K562 (cell line): ENCODE measurements around the gene C1orf56. TPM values are rescaled to one million over a fixed set of nuclear protein-coding genes. Genes with fewer than 3 reads are reported as not detected.

Source experiments
- ARNT ChIP-seq, 2 experiments: fragments of 450-650 bp; IDR thresholded peaks; 2 replicates each; pipeline ENCODE4 v1.6.1; 2016; ENCODE audit warnings: mild to moderate bottlenecking in 1 of 2
- ASH1L ChIP-seq: fragments of 450-650 bp; IDR thresholded peaks from 2 replicates; pipeline ENCODE4 v1.6.1; 2018; ENCODE audit warnings: borderline replicate concordance, mild to moderate bottlenecking, low read depth; ENCODE audit not compliant: partially characterized antibody
- CBX2 ChIP-seq: fragments of 200-600 bp; sonication (generic); IDR thresholded peaks from one replicate; pipeline ENCODE4 v1.6.1; 2012; ENCODE audit warnings: mild to moderate bottlenecking, low read length, inconsistent platforms; ENCODE audit not compliant: insufficient read depth, poor library complexity, severe bottlenecking
- CHD2 ChIP-seq: IDR thresholded peaks from 2 replicates; pipeline ENCODE4 v1.6.1; 2011; ENCODE audit warnings: low read depth, low read length
- ETV1 ChIP-seq: fragments of 450-650 bp; conservative IDR thresholded peaks from 2 replicates; pipeline ENCODE4 v1.6.1; 2016; ENCODE audit warnings: missing genetic modification characterization, control low read depth, low read depth, missing compliant biosample characterization
- FOXJ3 ChIP-seq: sonication (generic); formaldehyde crosslinking; IDR thresholded peaks from 2 replicates; pipeline ENCODE4 v1.4.0; 2020; ENCODE audit warnings: mild to moderate bottlenecking, missing genetic modification reagents
- HDAC2 ChIP-seq: fragments of 450-650 bp; IDR thresholded peaks from 2 replicates; pipeline ENCODE4 v1.6.1; 2016; ENCODE audit warnings: mild to moderate bottlenecking
- PKNOX1 ChIP-seq: fragments of 450-650 bp; IDR thresholded peaks from 2 replicates; pipeline ENCODE4 v1.6.1; 2016
- SUPT5H ChIP-seq: fragments of 450-650 bp; IDR thresholded peaks from 2 replicates; pipeline ENCODE4 v1.6.1; 2016
- TEAD2 ChIP-seq: fragments of 450-650 bp; IDR thresholded peaks from 2 replicates; pipeline ENCODE4 v1.6.1; 2016; ENCODE audit warnings: missing genetic modification characterization, control low read depth, missing compliant biosample characterization
- ZNF133 ChIP-seq: fragments of 250-450 bp; sonication (Bioruptor Pico); IDR thresholded peaks from 2 replicates; pipeline ENCODE4 v1.4.0; 2020; ENCODE audit warnings: mild to moderate bottlenecking
- polyA plus RNA-seq, 8 experiments: library from polyadenylated mRNA; depleted of rRNA in 4 of 8; stranded (reverse) in 5 of 8; unstranded in 3 of 8; fragments of >200 nt; fragmentation: Nextera tagmentation in 2 of 8; fragmentation: Illumina TruSeq in 1 of 8; extraction: Ambion mirVana in 2 of 8; extraction: Trizol in 1 of 8; gene quantifications; 2 replicates each; pipeline versions ENCODE4 v1.2.1 to v1.2.3, GENCODE V29; 2011 to 2014; ENCODE audit warnings: inconsistent platforms in 1 of 8, missing spikeins in 1 of 8
- total RNA-seq, 7 experiments: library from RNA; depleted of rRNA in 6 of 7; stranded (reverse); fragments of >200 nt in 6 of 7; fragmentation: Illumina TruSeq in 2 of 7; extraction: Trizol in 2 of 7; gene quantifications; 2 replicates each; pipeline versions ENCODE4 v1.2.1 to v1.2.3, GENCODE V29; 2011 to 2021; ENCODE audit warnings: low replicate concordance in 1 of 7

Gene C1orf56
- total and polyA plus RNA-seq, 9 of the 15 experiments (the other 6 are each of a cell fraction or from before 2014, with no cell fraction given), result 0.18 to 15.7 (median 1.1) TPM

GRCh38 chr1:151007853-151008243, 39.7 kb upstream of the C1orf56 start (continued):
- TF ChIP-seq ETV1 (tag), result peak; percentile 41; the same call in 1 of the 2 replicates
- TF ChIP-seq ZNF133 (CRISPR knock-in tag), result no peak
- no peak for TF ChIP-seq CHD2
- TF ChIP-seq ASH1L, result no peak
- no peak for TF ChIP-seq HDAC2
- TF ChIP-seq CBX2, result no peak
- 0 out of 4 replicates have a peak, but pooled peaks of 1 of the 2 experiments have one; percentile 31 for TF ChIP-seq ARNT (IDR thresholded peaks at IDR 0.05)
- TF ChIP-seq TEAD2 (tag), result 0 out of 2 replicates have a peak, but pooled peaks have one; percentile 34
- TF ChIP-seq PKNOX1, result peak; percentile 26; the same call in 1 of the 2 replicates
- no peak for TF ChIP-seq SUPT5H
- peak; percentile 87 for TF ChIP-seq FOXJ3
- TF ChIP-seq, all 486 proteins: peak for 13
